Measurements from ENCODE around the gene RAB42. TPM values are rescaled to one million over a fixed set of nuclear protein-coding genes. Genes with fewer than 3 reads are reported as not detected.

RAB42 gene
- total and polyA plus RNA-seq, 9 of the 15 experiments (the other 6 are each of a cell fraction or from before 2014, with no cell fraction given), result 0.07 to 0.14 (median 0.12) TPM; not detected in 6

DNA sequence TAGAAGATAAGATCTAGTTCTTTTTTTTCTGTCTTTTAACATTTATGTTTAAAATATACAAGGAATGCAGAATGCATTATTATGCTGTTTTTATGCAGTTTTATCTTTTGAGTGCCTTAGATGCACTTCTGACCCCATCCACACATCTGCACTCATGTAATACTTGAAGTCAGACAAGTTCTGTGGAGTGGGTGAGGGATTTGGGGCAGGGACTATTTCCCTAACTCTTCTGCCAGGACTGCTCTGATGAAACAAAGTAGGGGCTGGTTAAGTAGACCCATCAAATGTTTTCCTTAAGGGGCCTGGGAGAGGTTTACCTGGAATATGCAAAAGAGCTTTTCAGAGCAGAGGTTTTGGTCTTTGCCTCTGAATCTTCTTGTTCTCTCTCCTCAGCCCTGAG lies 27.8 kb upstream of the RAB42 start (continued):
- TF ChIP-seq, protein P1, sequence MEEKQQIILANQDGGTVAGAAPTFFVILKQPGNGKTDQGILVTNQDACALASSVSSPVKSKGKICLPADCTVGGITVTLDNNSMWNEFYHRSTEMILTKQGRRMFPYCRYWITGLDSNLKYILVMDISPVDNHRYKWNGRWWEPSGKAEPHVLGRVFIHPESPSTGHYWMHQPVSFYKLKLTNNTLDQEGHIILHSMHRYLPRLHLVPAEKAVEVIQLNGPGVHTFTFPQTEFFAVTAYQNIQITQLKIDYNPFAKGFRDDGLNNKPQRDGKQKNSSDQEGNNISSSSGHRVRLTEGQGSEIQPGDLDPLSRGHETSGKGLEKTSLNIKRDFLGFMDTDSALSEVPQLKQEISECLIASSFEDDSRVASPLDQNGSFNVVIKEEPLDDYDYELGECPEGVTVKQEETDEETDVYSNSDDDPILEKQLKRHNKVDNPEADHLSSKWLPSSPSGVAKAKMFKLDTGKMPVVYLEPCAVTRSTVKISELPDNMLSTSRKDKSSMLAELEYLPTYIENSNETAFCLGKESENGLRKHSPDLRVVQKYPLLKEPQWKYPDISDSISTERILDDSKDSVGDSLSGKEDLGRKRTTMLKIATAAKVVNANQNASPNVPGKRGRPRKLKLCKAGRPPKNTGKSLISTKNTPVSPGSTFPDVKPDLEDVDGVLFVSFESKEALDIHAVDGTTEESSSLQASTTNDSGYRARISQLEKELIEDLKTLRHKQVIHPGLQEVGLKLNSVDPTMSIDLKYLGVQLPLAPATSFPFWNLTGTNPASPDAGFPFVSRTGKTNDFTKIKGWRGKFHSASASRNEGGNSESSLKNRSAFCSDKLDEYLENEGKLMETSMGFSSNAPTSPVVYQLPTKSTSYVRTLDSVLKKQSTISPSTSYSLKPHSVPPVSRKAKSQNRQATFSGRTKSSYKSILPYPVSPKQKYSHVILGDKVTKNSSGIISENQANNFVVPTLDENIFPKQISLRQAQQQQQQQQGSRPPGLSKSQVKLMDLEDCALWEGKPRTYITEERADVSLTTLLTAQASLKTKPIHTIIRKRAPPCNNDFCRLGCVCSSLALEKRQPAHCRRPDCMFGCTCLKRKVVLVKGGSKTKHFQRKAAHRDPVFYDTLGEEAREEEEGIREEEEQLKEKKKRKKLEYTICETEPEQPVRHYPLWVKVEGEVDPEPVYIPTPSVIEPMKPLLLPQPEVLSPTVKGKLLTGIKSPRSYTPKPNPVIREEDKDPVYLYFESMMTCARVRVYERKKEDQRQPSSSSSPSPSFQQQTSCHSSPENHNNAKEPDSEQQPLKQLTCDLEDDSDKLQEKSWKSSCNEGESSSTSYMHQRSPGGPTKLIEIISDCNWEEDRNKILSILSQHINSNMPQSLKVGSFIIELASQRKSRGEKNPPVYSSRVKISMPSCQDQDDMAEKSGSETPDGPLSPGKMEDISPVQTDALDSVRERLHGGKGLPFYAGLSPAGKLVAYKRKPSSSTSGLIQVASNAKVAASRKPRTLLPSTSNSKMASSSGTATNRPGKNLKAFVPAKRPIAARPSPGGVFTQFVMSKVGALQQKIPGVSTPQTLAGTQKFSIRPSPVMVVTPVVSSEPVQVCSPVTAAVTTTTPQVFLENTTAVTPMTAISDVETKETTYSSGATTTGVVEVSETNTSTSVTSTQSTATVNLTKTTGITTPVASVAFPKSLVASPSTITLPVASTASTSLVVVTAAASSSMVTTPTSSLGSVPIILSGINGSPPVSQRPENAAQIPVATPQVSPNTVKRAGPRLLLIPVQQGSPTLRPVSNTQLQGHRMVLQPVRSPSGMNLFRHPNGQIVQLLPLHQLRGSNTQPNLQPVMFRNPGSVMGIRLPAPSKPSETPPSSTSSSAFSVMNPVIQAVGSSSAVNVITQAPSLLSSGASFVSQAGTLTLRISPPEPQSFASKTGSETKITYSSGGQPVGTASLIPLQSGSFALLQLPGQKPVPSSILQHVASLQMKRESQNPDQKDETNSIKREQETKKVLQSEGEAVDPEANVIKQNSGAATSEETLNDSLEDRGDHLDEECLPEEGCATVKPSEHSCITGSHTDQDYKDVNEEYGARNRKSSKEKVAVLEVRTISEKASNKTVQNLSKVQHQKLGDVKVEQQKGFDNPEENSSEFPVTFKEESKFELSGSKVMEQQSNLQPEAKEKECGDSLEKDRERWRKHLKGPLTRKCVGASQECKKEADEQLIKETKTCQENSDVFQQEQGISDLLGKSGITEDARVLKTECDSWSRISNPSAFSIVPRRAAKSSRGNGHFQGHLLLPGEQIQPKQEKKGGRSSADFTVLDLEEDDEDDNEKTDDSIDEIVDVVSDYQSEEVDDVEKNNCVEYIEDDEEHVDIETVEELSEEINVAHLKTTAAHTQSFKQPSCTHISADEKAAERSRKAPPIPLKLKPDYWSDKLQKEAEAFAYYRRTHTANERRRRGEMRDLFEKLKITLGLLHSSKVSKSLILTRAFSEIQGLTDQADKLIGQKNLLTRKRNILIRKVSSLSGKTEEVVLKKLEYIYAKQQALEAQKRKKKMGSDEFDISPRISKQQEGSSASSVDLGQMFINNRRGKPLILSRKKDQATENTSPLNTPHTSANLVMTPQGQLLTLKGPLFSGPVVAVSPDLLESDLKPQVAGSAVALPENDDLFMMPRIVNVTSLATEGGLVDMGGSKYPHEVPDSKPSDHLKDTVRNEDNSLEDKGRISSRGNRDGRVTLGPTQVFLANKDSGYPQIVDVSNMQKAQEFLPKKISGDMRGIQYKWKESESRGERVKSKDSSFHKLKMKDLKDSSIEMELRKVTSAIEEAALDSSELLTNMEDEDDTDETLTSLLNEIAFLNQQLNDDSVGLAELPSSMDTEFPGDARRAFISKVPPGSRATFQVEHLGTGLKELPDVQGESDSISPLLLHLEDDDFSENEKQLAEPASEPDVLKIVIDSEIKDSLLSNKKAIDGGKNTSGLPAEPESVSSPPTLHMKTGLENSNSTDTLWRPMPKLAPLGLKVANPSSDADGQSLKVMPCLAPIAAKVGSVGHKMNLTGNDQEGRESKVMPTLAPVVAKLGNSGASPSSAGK (IDR thresholded peaks at IDR 0.05), result no peak
- TF ChIP-seq RBM34 (IDR thresholded peaks at IDR 0.05; ENCODE audit: borderline replicate concordance, insufficient read depth, low read length), result no peak
